Liver (tissue), 9 donors: ENCODE measurements around the gene TWSG1. TPM values are rescaled to one million over a fixed set of nuclear protein-coding genes. Genes with fewer than 3 reads are reported as not detected.

Experiments used
- DNase-seq: peaks from one replicate; pipeline ENCODE4 v3.0.0-alpha.2; 2017; ENCODE audit warnings: low spot score
- H3K27ac ChIP-seq, 2 donors: one replicate each; pipeline ENCODE4 v1.7.0; 2013; ENCODE audit warnings: inconsistent platforms in 2 of 2, low read length in 2 of 2, control low read depth in 1 of 2, low read depth in 1 of 2, mild to moderate bottlenecking in 1 of 2
- H3K27me3 ChIP-seq, 4 donors: one replicate each; pipeline versions ENCODE4 v1.6.1 to v1.7.0; 2013; ENCODE audit warnings: low read length in 3 of 4, inconsistent platforms in 1 of 4, mild to moderate bottlenecking in 1 of 4, moderate library complexity in 1 of 4; ENCODE audit not compliant: control insufficient read depth in 4 of 4, insufficient read depth in 4 of 4
- H3K36me3 ChIP-seq, 4 donors: one replicate each; pipeline versions ENCODE4 v1.6.1 to v1.7.0; 2013; ENCODE audit warnings: low read length in 3 of 4, mild to moderate bottlenecking in 3 of 4, low read depth in 1 of 4, moderate library complexity in 1 of 4; ENCODE audit not compliant: control insufficient read depth in 4 of 4, insufficient read depth in 3 of 4
- H3K4me1 ChIP-seq, 4 donors: one replicate each; pipeline versions ENCODE4 v1.6.1 to v1.7.0; 2013; ENCODE audit warnings: low read length in 3 of 4, mild to moderate bottlenecking in 3 of 4, moderate library complexity in 1 of 4; ENCODE audit not compliant: control insufficient read depth in 4 of 4, insufficient read depth in 4 of 4
- H3K4me3 ChIP-seq, 3 donors: one replicate each; pipeline versions ENCODE4 v1.6.1 to v1.7.0; 2013; ENCODE audit warnings: low read length in 3 of 3, control low read depth in 1 of 3, low read depth in 1 of 3, mild to moderate bottlenecking in 1 of 3
- H3K9ac ChIP-seq, 2 donors: one replicate each; pipeline ENCODE4 v1.7.0; 2013; ENCODE audit warnings: low read length in 2 of 2, mild to moderate bottlenecking in 2 of 2, moderate library complexity in 2 of 2, control low read depth in 1 of 2, low read depth in 1 of 2
- H3K9me3 ChIP-seq, 4 donors: one replicate each; pipeline versions ENCODE4 v1.6.1 to v1.7.0; 2013; ENCODE audit warnings: low read length in 3 of 4; ENCODE audit not compliant: control insufficient read depth in 4 of 4
- EGR1 ChIP-seq, 2 donors: IDR thresholded peaks; 2 replicates each; pipeline ENCODE4 v1.6.1; 2016 to 2018; ENCODE audit warnings: antibody characterized with exemption in 2 of 2, low read depth in 2 of 2
- FOXA2 ChIP-seq: IDR thresholded peaks from 2 replicates; pipeline ENCODE4 v1.6.1; 2016; ENCODE audit warnings: antibody characterized with exemption
- GABPA ChIP-seq, 2 donors: IDR thresholded peaks in 1 of 2; conservative IDR thresholded peaks in 1 of 2; 2 replicates each; pipeline ENCODE4 v1.6.1; 2016; ENCODE audit warnings: antibody characterized with exemption in 2 of 2, mild to moderate bottlenecking in 1 of 2, moderate library complexity in 1 of 2
- HNF4A ChIP-seq, 2 donors: conservative IDR thresholded peaks; 2 replicates each; pipeline ENCODE4 v1.6.1; 2016; ENCODE audit warnings: antibody characterized with exemption in 2 of 2, mild to moderate bottlenecking in 2 of 2
- HNF4G ChIP-seq: IDR thresholded peaks from 2 replicates; pipeline ENCODE4 v1.6.1; 2016; ENCODE audit warnings: antibody characterized with exemption
- JUND ChIP-seq, 2 donors: IDR thresholded peaks; 2 replicates each; pipeline ENCODE4 v1.6.1; 2016; ENCODE audit warnings: antibody characterized with exemption in 2 of 2
- MAX ChIP-seq: IDR thresholded peaks from 2 replicates; pipeline ENCODE4 v1.6.1; 2016; ENCODE audit warnings: antibody characterized with exemption
- NR2F2 ChIP-seq: IDR thresholded peaks from 2 replicates; pipeline ENCODE4 v1.6.1; 2016; ENCODE audit warnings: antibody characterized with exemption
- RAD21 ChIP-seq, 2 donors: IDR thresholded peaks; 2 replicates each; pipeline ENCODE4 v1.6.1; 2016; ENCODE audit warnings: antibody characterized with exemption in 2 of 2, mild to moderate bottlenecking in 2 of 2
- RXRA ChIP-seq, 2 donors: IDR thresholded peaks; 2 replicates each; pipeline ENCODE4 v1.6.1; 2017 to 2018; ENCODE audit warnings: antibody characterized with exemption in 2 of 2, mild to moderate bottlenecking in 1 of 2
- SP1 ChIP-seq: IDR thresholded peaks from 2 replicates; pipeline ENCODE4 v1.6.1; 2018; ENCODE audit warnings: antibody characterized with exemption, mild to moderate bottlenecking
- TAF1 ChIP-seq: conservative IDR thresholded peaks from 2 replicates; pipeline ENCODE4 v1.6.1; 2016; ENCODE audit warnings: antibody characterized with exemption, mild to moderate bottlenecking
- YY1 ChIP-seq: IDR thresholded peaks from 2 replicates; pipeline ENCODE4 v1.6.1; 2016; ENCODE audit warnings: antibody characterized with exemption, mild to moderate bottlenecking
- ZBTB33 ChIP-seq: IDR thresholded peaks from 2 replicates; pipeline ENCODE4 v1.6.1; 2016; ENCODE audit warnings: antibody characterized with exemption
- WGBS: extraction: QIAGEN DNeasy Blood & Tissue Kit; methylation state at CpG from one replicate; pipeline ENCODE4 v1.1.7; 2013; 5-methylcytosine and 5-hydroxymethylcytosine counted together
- polyA plus RNA-seq, 2 donors: library from polyadenylated mRNA; stranded (reverse) in 1 of 2; unstranded in 1 of 2; fragments of 200-250 nt in 1 of 2; fragments of >200 nt in 1 of 2; fragmentation: Nextera tagmentation in 1 of 2; extraction: Ambion mirVana in 1 of 2; gene quantifications; one replicate each; pipeline versions ENCODE4 v1.2.1 to v1.2.3, GENCODE V29; 2013 to 2015
- total RNA-seq, 2 donors: library from RNA; depleted of rRNA; stranded (reverse); fragments of >200 nt; gene quantifications; one replicate each; pipeline ENCODE4 v1.2.3, GENCODE V29; 2014
- TF ChIP-seq, protein P1 (sequence below): IDR thresholded peaks from 2 replicates; pipeline ENCODE4 v1.6.1; 2016; ENCODE audit warnings: antibody characterized with exemption
- TF ChIP-seq, protein P2 (sequence below): IDR thresholded peaks from 2 replicates; pipeline ENCODE4 v1.6.1; 2016; ENCODE audit warnings: antibody characterized with exemption, mild to moderate bottlenecking
- TF ChIP-seq, protein P3 (sequence below): fragments of 150-350 bp; IDR thresholded peaks from 2 replicates; pipeline ENCODE4 v1.5.1; 2017; ENCODE audit warnings: improper control_type of control experiment, low read depth, low read length; ENCODE audit not compliant: missing input control
- donor health status: healthy.
- donor health status: healthy.
- donor health status: healthy.
- donor health status: healthy.
- donor health status: healthy.

The TWSG1 gene
- total and polyA plus RNA-seq, 4 donors: 3.9 to 11.1 (median 5.4) TPM

- Histone ChIP-seq H3K27ac (no peak overlapping the region), H3K27me3 (no peaks in the 10 kb centered on the region), H3K4me1 (no peaks in the 10 kb centered on the region), H3K9me3 (no peaks in the 10 kb centered on the region), H3K36me3 (no peaks in the 10 kb centered on the region), H3K9ac (no peak overlapping the region), H3K4me3 (no peak overlapping the region)
- no peak for DNase-seq
- TF ChIP-seq, protein P1, sequence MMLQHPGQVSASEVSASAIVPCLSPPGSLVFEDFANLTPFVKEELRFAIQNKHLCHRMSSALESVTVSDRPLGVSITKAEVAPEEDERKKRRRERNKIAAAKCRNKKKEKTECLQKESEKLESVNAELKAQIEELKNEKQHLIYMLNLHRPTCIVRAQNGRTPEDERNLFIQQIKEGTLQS: no peak
- TF ChIP-seq GABPA (IDR thresholded peaks at IDR 0.05 in 1 of 2, conservative IDR thresholded peaks at IDR 0.05 in 1 of 2): no peak
- TF ChIP-seq NR2F2: no peak
- TF ChIP-seq FOXA2: no peak
- TF ChIP-seq, protein P2, sequence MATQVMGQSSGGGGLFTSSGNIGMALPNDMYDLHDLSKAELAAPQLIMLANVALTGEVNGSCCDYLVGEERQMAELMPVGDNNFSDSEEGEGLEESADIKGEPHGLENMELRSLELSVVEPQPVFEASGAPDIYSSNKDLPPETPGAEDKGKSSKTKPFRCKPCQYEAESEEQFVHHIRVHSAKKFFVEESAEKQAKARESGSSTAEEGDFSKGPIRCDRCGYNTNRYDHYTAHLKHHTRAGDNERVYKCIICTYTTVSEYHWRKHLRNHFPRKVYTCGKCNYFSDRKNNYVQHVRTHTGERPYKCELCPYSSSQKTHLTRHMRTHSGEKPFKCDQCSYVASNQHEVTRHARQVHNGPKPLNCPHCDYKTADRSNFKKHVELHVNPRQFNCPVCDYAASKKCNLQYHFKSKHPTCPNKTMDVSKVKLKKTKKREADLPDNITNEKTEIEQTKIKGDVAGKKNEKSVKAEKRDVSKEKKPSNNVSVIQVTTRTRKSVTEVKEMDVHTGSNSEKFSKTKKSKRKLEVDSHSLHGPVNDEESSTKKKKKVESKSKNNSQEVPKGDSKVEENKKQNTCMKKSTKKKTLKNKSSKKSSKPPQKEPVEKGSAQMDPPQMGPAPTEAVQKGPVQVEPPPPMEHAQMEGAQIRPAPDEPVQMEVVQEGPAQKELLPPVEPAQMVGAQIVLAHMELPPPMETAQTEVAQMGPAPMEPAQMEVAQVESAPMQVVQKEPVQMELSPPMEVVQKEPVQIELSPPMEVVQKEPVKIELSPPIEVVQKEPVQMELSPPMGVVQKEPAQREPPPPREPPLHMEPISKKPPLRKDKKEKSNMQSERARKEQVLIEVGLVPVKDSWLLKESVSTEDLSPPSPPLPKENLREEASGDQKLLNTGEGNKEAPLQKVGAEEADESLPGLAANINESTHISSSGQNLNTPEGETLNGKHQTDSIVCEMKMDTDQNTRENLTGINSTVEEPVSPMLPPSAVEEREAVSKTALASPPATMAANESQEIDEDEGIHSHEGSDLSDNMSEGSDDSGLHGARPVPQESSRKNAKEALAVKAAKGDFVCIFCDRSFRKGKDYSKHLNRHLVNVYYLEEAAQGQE: no peak
- no peak for TF ChIP-seq MAX
- TF ChIP-seq JUND (IDR thresholded peaks at IDR 0.05): no peak
- no peak for TF ChIP-seq EGR1 (IDR thresholded peaks at IDR 0.05; ENCODE audit: low read depth in 2 of 2)
- TF ChIP-seq TAF1: no peak
- TF ChIP-seq, protein P3, sequence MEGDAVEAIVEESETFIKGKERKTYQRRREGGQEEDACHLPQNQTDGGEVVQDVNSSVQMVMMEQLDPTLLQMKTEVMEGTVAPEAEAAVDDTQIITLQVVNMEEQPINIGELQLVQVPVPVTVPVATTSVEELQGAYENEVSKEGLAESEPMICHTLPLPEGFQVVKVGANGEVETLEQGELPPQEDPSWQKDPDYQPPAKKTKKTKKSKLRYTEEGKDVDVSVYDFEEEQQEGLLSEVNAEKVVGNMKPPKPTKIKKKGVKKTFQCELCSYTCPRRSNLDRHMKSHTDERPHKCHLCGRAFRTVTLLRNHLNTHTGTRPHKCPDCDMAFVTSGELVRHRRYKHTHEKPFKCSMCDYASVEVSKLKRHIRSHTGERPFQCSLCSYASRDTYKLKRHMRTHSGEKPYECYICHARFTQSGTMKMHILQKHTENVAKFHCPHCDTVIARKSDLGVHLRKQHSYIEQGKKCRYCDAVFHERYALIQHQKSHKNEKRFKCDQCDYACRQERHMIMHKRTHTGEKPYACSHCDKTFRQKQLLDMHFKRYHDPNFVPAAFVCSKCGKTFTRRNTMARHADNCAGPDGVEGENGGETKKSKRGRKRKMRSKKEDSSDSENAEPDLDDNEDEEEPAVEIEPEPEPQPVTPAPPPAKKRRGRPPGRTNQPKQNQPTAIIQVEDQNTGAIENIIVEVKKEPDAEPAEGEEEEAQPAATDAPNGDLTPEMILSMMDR: no peak
- no peak for TF ChIP-seq RXRA (IDR thresholded peaks at IDR 0.05)
- no peak for TF ChIP-seq SP1
- no peak for TF ChIP-seq YY1
- no peak for TF ChIP-seq RAD21 (IDR thresholded peaks at IDR 0.05)
- TF ChIP-seq HNF4A (conservative IDR thresholded peaks at IDR 0.05): no peak
- no peak for TF ChIP-seq HNF4G
- WGBS: 92% methylated on average over 4 of the region's 4 CpGs
Measured at GRCh38 chr18:9380621-9381395, 46.2 kb downstream of the TWSG1 start.

- H3K27ac ChIP-seq: no peak overlapping the region
- H3K9ac ChIP-seq: no peak overlapping the region
- peaks cover 0 to under 1% (median 0%) of the 10 kb centered on the region in 4 donors for H3K9me3 ChIP-seq
- no peaks in the 10 kb centered on the region for H3K27me3 ChIP-seq
- no peak for DNase-seq
- H3K36me3 ChIP-seq: no peaks in the 10 kb centered on the region
- no peaks in the 10 kb centered on the region for H3K4me1 ChIP-seq
- H3K4me3 ChIP-seq: no peak overlapping the region
- 64% methylated on average over 1 of the region's 1 CpG for WGBS
- TF ChIP-seq TAF1: no peak
- no peak for TF ChIP-seq YY1
- TF ChIP-seq FOXA2: no peak
- TF ChIP-seq, protein P2: no peak
- no peak for TF ChIP-seq JUND (IDR thresholded peaks at IDR 0.05)
- TF ChIP-seq, protein P3: no peak
- TF ChIP-seq ZBTB33: no peak
- no peak for TF ChIP-seq RAD21 (IDR thresholded peaks at IDR 0.05)
- no peak for TF ChIP-seq GABPA (IDR thresholded peaks at IDR 0.05 in 1 of 2, conservative IDR thresholded peaks at IDR 0.05 in 1 of 2)
- no peak for TF ChIP-seq RXRA (IDR thresholded peaks at IDR 0.05)
Measured at GRCh38 chr18:9386879-9387278, 52.3 kb downstream of the TWSG1 start.
